Hematopoietic multipotent progenitor cell (in vitro differentiated cells): ENCODE data around the gene TMIGD3. TPM values are rescaled to one million over a fixed set of nuclear protein-coding genes. Genes with fewer than 3 reads are reported as not detected.

Source experiments
- DNase-seq, 3 donors: peaks; one replicate each; pipeline ENCODE4 v3.0.0-alpha.2; 2011 to 2015; ENCODE audit warnings: low read depth in 2 of 3, low spot score in 2 of 3
- total RNA-seq: library from RNA; depleted of rRNA; stranded (reverse); fragments of >200 nt; gene quantifications from one replicate; pipeline ENCODE4 v1.2.3, GENCODE V29; 2012

TMIGD3 gene
- total RNA-seq, 1 donor = 0.27 TPM

- no peak for DNase-seq
Observed at GRCh38 chr1:111509997-111510375, 6.6 kb upstream of the TMIGD3 start.

GRCh38 chr1:111507411-111508201, 4.2 kb upstream of the TMIGD3 start:
- peak; percentile 35 to 94 (median 91) for DNase-seq

GRCh38 chr1:111506561-111506960, 3.1 kb upstream of the TMIGD3 start:
- DNase-seq = no peak

GRCh38 chr1:111505641-111506119, 2.2 kb upstream of the TMIGD3 start:
- no peak for DNase-seq

- DNase-seq = no peak
Observed at GRCh38 chr1:111504097-111504496, 664 bp upstream of the TMIGD3 start.

- DNase-seq = no peak
Observed at GRCh38 chr1:111501645-111502044, 1.8 kb downstream of the TMIGD3 start.

GRCh38 chr1:111499026-111499785, 4.2 kb downstream of the TMIGD3 start:
- no peak for DNase-seq

- no peak for DNase-seq
Observed at GRCh38 chr1:111497592-111497991, 5.8 kb downstream of the TMIGD3 start.

- no peak for DNase-seq
Observed at GRCh38 chr1:111496398-111496797, 7.0 kb downstream of the TMIGD3 start.

- no peak for DNase-seq
Observed at GRCh38 chr1:111491070-111491469, 12.4 kb downstream of the TMIGD3 start.

GRCh38 chr1:111490220-111490619, 13.2 kb downstream of the TMIGD3 start:
- DNase-seq = no peak

GRCh38 chr1:111489604-111490003, 13.8 kb downstream of the TMIGD3 start:
- DNase-seq = no peak

- no peak for DNase-seq
Observed at GRCh38 chr1:111488669-111489068, 14.8 kb downstream of the TMIGD3 start.

- no peak for DNase-seq
Observed at GRCh38 chr1:111487133-111487532, 16.3 kb downstream of the TMIGD3 start.

GRCh38 chr1:111486431-111486830, 17.0 kb downstream of the TMIGD3 start:
- DNase-seq = no peak

GRCh38 chr1:111484391-111485026, 18.9 kb downstream of the TMIGD3 start:
- DNase-seq = no peak

- no peak for DNase-seq
Observed at GRCh38 chr1:111483876-111484275, 19.6 kb downstream of the TMIGD3 start.

- no peak for DNase-seq
Observed at GRCh38 chr1:111483166-111483565, 20.3 kb downstream of the TMIGD3 start.

- DNase-seq = peak in 2 of 3 donors; percentile 76 to 80
Observed at GRCh38 chr1:111481387-111482221, 21.8 kb downstream of the TMIGD3 start.

GRCh38 chr1:111480674-111481073, 22.8 kb downstream of the TMIGD3 start:
- DNase-seq = no peak
